ENCODE results near the gene MBNL2.

DNA sequence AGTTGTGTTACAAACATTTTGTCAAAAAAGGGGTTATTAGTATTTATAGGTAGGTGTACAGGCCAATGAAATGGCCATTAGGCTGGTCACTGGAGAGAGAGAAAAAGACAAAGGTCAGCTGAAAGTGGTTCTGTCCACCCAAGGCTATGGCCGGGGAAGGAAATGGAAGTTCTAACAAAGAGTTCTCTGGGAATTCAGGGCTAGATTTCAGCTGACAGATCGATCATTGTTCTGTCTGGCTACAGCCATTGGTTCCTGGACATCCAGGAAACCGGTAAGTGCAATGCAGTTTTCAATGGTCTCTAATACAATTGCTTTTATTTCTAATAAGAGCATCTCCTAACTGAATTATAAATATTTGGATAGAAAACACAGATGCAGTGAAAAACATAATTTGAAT, 42.5 kb downstream of the MBNL2 start:
- TF ChIP-seq TCF7 (CRISPR knock-in tag; IDR thresholded peaks at IDR 0.05; ENCODE audit: low read depth) (no peak), CTCF (IDR thresholded peaks at IDR 0.05) (no peak), NFE2L1 (CRISPR knock-in tag; IDR thresholded peaks at IDR 0.05) (no peak), NFYB (CRISPR knock-in tag; conservative IDR thresholded peaks at IDR 0.05; ENCODE audit: low read depth) (no peak)
- TF ChIP-seq, protein P1, sequence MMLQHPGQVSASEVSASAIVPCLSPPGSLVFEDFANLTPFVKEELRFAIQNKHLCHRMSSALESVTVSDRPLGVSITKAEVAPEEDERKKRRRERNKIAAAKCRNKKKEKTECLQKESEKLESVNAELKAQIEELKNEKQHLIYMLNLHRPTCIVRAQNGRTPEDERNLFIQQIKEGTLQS (CRISPR knock-in tag; conservative IDR thresholded peaks at IDR 0.05) = no peak
- TF ChIP-seq, protein P2, sequence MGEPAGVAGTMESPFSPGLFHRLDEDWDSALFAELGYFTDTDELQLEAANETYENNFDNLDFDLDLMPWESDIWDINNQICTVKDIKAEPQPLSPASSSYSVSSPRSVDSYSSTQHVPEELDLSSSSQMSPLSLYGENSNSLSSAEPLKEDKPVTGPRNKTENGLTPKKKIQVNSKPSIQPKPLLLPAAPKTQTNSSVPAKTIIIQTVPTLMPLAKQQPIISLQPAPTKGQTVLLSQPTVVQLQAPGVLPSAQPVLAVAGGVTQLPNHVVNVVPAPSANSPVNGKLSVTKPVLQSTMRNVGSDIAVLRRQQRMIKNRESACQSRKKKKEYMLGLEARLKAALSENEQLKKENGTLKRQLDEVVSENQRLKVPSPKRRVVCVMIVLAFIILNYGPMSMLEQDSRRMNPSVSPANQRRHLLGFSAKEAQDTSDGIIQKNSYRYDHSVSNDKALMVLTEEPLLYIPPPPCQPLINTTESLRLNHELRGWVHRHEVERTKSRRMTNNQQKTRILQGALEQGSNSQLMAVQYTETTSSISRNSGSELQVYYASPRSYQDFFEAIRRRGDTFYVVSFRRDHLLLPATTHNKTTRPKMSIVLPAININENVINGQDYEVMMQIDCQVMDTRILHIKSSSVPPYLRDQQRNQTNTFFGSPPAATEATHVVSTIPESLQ (CRISPR knock-in tag; IDR thresholded peaks at IDR 0.05) = no peak
